ENCODE results near the gene PPP2R2D. TPM values are rescaled to one million over a fixed set of nuclear protein-coding genes. Genes with fewer than 3 reads are reported as not detected.

The PPP2R2D gene
- polyA plus RNA-seq, 1 of the 3 experiments (the other 2 are of a cell fraction): 25.1 TPM

GRCh38 chr10:131909014-131909808 lies 8.4 kb downstream of the PPP2R2D start (continued):
- TF ChIP-seq FOXJ3 (CRISPR knock-in tag; IDR thresholded peaks at IDR 0.05) (no peak), GATA2 (CRISPR knock-in tag; IDR thresholded peaks at IDR 0.05) (no peak), JUND (IDR thresholded peaks at IDR 0.05) (no peak)

- Histone ChIP-seq H3K27ac (ENCODE audit: low read depth in 2 of 2, low read length in 1 of 2) (no peak overlapping the region), H3K4me3 (ENCODE audit: low read depth in 2 of 2, low read length in 1 of 2) (no peak overlapping the region), H3K27me3 (ENCODE audit: insufficient read depth) (no peaks in the 10 kb centered on the region), H3K4me2 (no peak overlapping the region), H3K4me1 (ENCODE audit: control insufficient read depth in 1 of 2, insufficient read depth in 2 of 2, low read depth in 1 of 2, low read length in 1 of 2) (peaks cover 0 to 2% of the 10 kb centered on the region in 2 experiments; a peak in 1 of 4 replicates), H3F3A (replicated peaks; ENCODE audit: insufficient read depth) (no peaks in the 10 kb centered on the region), H3K79me2 (ENCODE audit: insufficient read depth) (peaks cover 99% of the 10 kb centered on the region), H3K9ac (no peak overlapping the region), H3K9me2 (no peaks in the 10 kb centered on the region), H3K9me3 (no peaks in the 10 kb centered on the region), H4K20me1 (ENCODE audit: insufficient read depth) (peaks cover 89% of the 10 kb centered on the region), H2AFZ (ENCODE audit: low read depth) (no peak overlapping the region), H3K36me3 (replicated peaks in 1 of 2; ENCODE audit: control insufficient read depth in 1 of 2, insufficient read depth in 2 of 2, low read length in 1 of 2) (peaks cover 8 to 16% of the 10 kb centered on the region in 2 experiments)
- TF ChIP-seq TAF1 (IDR thresholded peaks at IDR 0.05; ENCODE audit: borderline replicate concordance, low read depth, low read length): no peak
- no peak for TF ChIP-seq RXRA (IDR thresholded peaks at IDR 0.05; ENCODE audit: borderline replicate concordance, low read depth)
- no peak for TF ChIP-seq GABPA (IDR thresholded peaks at IDR 0.05; ENCODE audit: low read depth)
- TF ChIP-seq JUND (IDR thresholded peaks at IDR 0.05): no peak
- TF ChIP-seq USF1 (IDR thresholded peaks at IDR 0.05; ENCODE audit: borderline replicate concordance, low read depth): no peak
- TF ChIP-seq GATA2 (CRISPR knock-in tag; IDR thresholded peaks at IDR 0.05): no peak
- TF ChIP-seq USF2 (IDR thresholded peaks at IDR 0.05; ENCODE audit: borderline replicate concordance, low read depth, low read length): no peak
- TF ChIP-seq FOSL2 (IDR thresholded peaks at IDR 0.05; ENCODE audit: borderline replicate concordance, low read depth): no peak
- TF ChIP-seq, protein P1, sequence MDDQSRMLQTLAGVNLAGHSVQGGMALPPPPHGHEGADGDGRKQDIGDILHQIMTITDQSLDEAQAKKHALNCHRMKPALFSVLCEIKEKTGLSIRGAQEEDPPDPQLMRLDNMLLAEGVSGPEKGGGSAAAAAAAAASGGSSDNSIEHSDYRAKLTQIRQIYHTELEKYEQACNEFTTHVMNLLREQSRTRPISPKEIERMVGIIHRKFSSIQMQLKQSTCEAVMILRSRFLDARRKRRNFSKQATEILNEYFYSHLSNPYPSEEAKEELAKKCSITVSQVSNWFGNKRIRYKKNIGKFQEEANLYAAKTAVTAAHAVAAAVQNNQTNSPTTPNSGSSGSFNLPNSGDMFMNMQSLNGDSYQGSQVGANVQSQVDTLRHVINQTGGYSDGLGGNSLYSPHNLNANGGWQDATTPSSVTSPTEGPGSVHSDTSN (IDR thresholded peaks at IDR 0.05): no peak
- no peak for TF ChIP-seq CHD2 (IDR thresholded peaks at IDR 0.05; ENCODE audit: low read length, partially characterized antibody)
- no peak for TF ChIP-seq FOXM1 (IDR thresholded peaks at IDR 0.05; ENCODE audit: low read depth)
- TF ChIP-seq ZBTB33 (IDR thresholded peaks at IDR 0.05; ENCODE audit: borderline replicate concordance, low read depth): no peak
- no peak for TF ChIP-seq FOXJ3 (CRISPR knock-in tag; IDR thresholded peaks at IDR 0.05)
- TF ChIP-seq, protein P2, sequence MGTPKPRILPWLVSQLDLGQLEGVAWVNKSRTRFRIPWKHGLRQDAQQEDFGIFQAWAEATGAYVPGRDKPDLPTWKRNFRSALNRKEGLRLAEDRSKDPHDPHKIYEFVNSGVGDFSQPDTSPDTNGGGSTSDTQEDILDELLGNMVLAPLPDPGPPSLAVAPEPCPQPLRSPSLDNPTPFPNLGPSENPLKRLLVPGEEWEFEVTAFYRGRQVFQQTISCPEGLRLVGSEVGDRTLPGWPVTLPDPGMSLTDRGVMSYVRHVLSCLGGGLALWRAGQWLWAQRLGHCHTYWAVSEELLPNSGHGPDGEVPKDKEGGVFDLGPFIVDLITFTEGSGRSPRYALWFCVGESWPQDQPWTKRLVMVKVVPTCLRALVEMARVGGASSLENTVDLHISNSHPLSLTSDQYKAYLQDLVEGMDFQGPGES (IDR thresholded peaks at IDR 0.05; ENCODE audit: low read depth, low read length): no peak
- no peak for TF ChIP-seq MXI1 (IDR thresholded peaks at IDR 0.05; ENCODE audit: low read depth, low read length)
- TF ChIP-seq, protein P3, sequence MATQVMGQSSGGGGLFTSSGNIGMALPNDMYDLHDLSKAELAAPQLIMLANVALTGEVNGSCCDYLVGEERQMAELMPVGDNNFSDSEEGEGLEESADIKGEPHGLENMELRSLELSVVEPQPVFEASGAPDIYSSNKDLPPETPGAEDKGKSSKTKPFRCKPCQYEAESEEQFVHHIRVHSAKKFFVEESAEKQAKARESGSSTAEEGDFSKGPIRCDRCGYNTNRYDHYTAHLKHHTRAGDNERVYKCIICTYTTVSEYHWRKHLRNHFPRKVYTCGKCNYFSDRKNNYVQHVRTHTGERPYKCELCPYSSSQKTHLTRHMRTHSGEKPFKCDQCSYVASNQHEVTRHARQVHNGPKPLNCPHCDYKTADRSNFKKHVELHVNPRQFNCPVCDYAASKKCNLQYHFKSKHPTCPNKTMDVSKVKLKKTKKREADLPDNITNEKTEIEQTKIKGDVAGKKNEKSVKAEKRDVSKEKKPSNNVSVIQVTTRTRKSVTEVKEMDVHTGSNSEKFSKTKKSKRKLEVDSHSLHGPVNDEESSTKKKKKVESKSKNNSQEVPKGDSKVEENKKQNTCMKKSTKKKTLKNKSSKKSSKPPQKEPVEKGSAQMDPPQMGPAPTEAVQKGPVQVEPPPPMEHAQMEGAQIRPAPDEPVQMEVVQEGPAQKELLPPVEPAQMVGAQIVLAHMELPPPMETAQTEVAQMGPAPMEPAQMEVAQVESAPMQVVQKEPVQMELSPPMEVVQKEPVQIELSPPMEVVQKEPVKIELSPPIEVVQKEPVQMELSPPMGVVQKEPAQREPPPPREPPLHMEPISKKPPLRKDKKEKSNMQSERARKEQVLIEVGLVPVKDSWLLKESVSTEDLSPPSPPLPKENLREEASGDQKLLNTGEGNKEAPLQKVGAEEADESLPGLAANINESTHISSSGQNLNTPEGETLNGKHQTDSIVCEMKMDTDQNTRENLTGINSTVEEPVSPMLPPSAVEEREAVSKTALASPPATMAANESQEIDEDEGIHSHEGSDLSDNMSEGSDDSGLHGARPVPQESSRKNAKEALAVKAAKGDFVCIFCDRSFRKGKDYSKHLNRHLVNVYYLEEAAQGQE (IDR thresholded peaks at IDR 0.05; ENCODE audit: low read depth, low read length): no peak
- POLR2A ChIA-PET: no interaction called here
- 99% methylated on average over 11 of the region's 11 CpGs for WGBS (ENCODE audit: low lambda C conversion rate)
- CTCF ChIA-PET: interaction anchor here (5.2 kb wide), 1 partner anchor 11 kb away, joined by 19 read pairs; no protein-coding TSS in a partner anchor
- DNase-seq: no peak
These were observed 9.1 kb downstream of the PPP2R2D start for GRCh38 chr10:131909929-131910328.

Data from SK-N-SH (cell line).